ENCODE results near the gene ANKRD65.

DNA sequence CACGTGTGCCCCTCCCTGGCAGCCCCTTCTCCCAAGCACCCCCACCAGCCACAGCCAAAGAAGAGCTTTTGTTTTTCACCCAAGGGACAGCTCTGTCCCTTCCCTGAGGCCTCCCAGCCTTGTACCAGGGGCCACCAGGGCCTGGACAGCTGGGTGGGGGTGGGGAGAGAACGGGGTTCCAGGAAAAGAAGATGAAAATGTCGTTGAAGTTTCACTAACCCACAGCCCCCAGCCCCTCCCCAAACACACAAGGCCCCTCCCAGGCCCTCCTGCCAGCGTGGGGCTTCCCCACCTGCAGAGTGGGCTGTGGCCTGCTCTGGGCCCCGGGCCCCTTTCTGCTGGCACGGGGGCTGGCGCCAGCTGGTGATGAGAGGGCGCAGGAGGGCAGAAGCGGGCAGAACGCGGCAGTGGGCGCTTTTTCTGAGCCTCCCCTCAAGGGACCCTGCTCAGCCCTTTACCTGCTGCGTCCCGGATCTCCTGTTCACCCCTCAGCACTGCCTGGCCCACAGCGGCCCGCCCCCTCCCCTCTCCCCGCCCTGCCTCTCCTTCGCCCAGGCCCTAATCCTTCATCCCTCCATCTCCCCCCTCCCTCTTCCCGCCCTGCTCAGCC, 5.5 kb upstream of the ANKRD65 start:
- TF ChIP-seq CTCF (IDR thresholded peaks at IDR 0.05; ENCODE audit: poor library complexity) = no peak
- no peak for TF ChIP-seq EZH2phosphoT487 (IDR thresholded peaks at IDR 0.05; ENCODE audit: low read depth, severe bottlenecking, unreplicated experiment)

Measured in hepatocyte (in vitro differentiated cells).